AG10803 (cell line): ENCODE data around the gene TAF11L7.
"Not testable (repeated sequence)": the region's sequence is repeated elsewhere in the genome, so short reads cannot be mapped to it uniquely, and the experiment has no call there.

Experiments
- DNase-seq: peaks from one replicate; pipeline ENCODE4 v3.0.0; 2010; ENCODE audit warnings: low read depth
- H3K4me3 ChIP-seq: 2 replicates; pipeline ENCODE4 v1.5.1; 2011; ENCODE audit warnings: mild to moderate bottlenecking, low read length, control low read depth
- TF ChIP-seq, protein P1 (sequence below): conservative IDR thresholded peaks from 2 replicates; pipeline ENCODE4 v1.5.1; 2011; ENCODE audit warnings: mild to moderate bottlenecking, low read length, control low read depth, inconsistent platforms

The TAF11L7 gene

DNA sequence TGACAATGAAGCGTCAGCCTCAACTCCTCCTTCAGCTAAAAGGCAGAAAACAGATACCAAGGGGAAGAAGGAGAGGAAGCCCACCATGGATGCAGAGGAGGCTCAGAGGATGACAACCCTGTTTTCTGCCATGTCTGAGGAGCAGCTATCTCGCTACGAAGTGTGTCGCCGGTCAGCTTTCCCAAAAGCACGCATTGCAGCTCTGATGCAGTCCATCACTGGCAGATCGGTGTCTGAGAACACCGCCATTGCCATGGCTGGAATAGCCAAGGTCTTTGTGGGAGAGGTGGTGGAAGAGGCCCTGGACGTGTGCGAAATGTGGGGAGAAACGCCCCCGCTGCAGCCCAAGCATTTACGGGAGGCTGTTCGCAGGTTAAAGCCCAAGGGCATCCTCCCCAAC is 19.4 kb upstream of the TAF11L7 start:
- no peak overlapping the region for H3K4me3 ChIP-seq
- TF ChIP-seq, protein P1, sequence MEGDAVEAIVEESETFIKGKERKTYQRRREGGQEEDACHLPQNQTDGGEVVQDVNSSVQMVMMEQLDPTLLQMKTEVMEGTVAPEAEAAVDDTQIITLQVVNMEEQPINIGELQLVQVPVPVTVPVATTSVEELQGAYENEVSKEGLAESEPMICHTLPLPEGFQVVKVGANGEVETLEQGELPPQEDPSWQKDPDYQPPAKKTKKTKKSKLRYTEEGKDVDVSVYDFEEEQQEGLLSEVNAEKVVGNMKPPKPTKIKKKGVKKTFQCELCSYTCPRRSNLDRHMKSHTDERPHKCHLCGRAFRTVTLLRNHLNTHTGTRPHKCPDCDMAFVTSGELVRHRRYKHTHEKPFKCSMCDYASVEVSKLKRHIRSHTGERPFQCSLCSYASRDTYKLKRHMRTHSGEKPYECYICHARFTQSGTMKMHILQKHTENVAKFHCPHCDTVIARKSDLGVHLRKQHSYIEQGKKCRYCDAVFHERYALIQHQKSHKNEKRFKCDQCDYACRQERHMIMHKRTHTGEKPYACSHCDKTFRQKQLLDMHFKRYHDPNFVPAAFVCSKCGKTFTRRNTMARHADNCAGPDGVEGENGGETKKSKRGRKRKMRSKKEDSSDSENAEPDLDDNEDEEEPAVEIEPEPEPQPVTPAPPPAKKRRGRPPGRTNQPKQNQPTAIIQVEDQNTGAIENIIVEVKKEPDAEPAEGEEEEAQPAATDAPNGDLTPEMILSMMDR: no peak
- no peak for DNase-seq

DNA sequence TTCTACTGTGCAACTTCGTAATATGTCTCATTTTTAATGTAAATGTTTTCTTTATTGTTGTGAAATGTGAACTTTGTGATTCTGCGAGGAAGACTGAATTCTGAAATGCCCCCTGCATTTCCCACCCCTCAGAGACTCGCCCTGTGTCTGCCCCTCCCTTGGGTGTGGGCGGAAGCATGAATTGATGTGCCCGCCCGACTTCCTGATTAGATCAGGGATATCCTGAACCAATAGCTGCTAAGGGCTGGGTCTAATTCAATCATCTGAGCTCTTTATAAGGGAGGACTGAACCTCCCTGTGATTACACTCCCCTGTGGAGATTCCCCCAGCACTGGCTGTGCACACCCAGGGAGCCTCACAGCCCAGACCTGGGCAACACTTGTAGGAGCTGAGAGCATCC is 18.3 kb upstream of the TAF11L7 start, which contains the start of gene TAF11L11:
TSS of gene TAF11L11 (plus strand) at position 304 of the 400 bp plus-strand sequence.
- H3K4me3 ChIP-seq: not testable (repeated sequence)

DNA sequence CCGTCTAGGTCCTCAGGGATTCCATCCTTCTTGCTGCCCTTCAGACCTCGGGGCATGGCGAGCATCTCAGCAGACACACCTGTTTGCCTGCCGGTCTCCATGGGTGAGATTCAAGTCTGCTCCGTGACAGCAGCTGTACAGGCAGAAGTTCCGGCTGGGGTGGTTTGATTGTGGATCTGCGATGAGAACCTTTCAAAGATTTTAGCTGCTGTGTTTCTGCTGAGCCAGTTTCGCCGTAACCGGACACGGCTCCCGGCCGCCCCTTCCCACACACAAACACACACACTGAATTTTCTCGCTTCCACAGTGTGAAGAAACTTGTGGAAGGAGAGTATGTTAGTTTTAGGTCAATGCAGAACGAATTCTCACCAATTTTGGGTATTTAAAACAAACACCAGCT is 12.2 kb upstream of the TAF11L7 start, which contains the start of gene TAF11L10:
TSS of gene TAF11L10 (minus strand) at position 101 of the 400 bp plus-strand sequence.
- not testable (repeated sequence) for DNase-seq

More for the DNA sequence above, 18.3 kb upstream of the TAF11L7 start, which contains the start of gene TAF11L11:
- not testable (repeated sequence) for DNase-seq

DNA sequence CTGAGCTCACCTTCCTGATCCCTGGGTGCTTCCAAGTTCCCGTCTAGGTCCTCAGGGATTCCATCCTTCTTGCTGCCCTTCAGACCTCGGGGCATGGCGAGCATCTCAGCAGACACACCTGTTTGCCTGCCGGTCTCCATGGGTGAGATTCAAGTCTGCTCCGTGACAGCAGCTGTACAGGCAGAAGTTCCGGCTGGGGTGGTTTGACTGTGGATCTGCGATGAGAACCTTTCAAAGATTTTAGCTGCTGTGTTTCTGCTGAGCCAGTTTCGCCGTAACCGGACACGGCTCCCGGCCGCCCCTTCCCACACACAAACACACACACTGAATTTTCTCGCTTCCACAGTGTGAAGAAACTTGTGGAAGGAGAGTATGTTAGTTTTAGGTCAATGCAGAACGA is 8.7 kb upstream of the TAF11L7 start, which contains the start of gene TAF11L9:
TSS of gene TAF11L9 (minus strand) at position 140 of the 400 bp plus-strand sequence.
- not testable (repeated sequence) for H3K4me3 ChIP-seq, DNase-seq

More for the DNA sequence above, 12.2 kb upstream of the TAF11L7 start, which contains the start of gene TAF11L10:
- H3K4me3 ChIP-seq: not testable (repeated sequence)

DNA sequence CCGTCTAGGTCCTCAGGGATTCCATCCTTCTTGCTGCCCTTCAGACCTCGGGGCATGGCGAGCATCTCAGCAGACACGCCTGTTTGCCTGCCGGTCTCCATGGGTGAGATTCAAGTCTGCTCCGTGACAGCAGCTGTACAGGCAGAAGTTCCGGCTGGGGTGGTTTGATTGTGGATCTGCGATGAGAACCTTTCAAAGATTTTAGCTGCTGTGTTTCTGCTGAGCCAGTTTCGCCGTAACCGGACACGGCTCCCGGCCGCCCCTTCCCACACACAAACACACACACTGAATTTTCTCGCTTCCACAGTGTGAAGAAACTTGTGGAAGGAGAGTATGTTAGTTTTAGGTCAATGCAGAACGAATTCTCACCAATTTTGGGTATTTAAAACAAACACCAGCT is 5.3 kb upstream of the TAF11L7 start, which contains the start of gene TAF11L8:
TSS of gene TAF11L8 (minus strand) at position 101 of the 400 bp plus-strand sequence.
- not testable (repeated sequence) for DNase-seq, H3K4me3 ChIP-seq
